MM.1S (cell line): ENCODE data around the gene ARL2BP.

Experiments used
- DNase-seq: peaks from one replicate; pipeline ENCODE4 v3.0.0-alpha.2; 2015
- H2AFZ ChIP-seq: fragments of 300-600 bp; sonication (generic); 2 replicates; pipeline ENCODE4 v1.6.0; 2016; ENCODE audit warnings: antibody characterized with exemption, low read length
- H3F3A ChIP-seq: fragments of 300-600 bp; sonication (generic); 2 replicates; pipeline ENCODE4 v1.6.1; 2016; ENCODE audit warnings: mild to moderate bottlenecking, antibody characterized with exemption, low read length, moderate library complexity, mixed read lengths; ENCODE audit not compliant: insufficient read depth
- H3K27ac ChIP-seq: fragments of 300-600 bp; sonication (generic); 2 replicates; pipeline ENCODE4 v1.5.1; 2016; ENCODE audit warnings: mild to moderate bottlenecking, low read length
- H3K27me3 ChIP-seq: fragments of 300-600 bp; sonication (generic); replicated peaks from 2 replicates; pipeline ENCODE4 v1.6.0; 2016; ENCODE audit warnings: low read length; ENCODE audit not compliant: insufficient read depth
- H3K36me3 ChIP-seq: fragments of 300-600 bp; sonication (generic); replicated peaks from 2 replicates; pipeline ENCODE4 v1.6.1; 2016; ENCODE audit warnings: mild to moderate bottlenecking, low read length, mixed read lengths; ENCODE audit not compliant: insufficient read depth
- H3K4me1 ChIP-seq: fragments of 300-600 bp; sonication (generic); 2 replicates; pipeline ENCODE4 v1.6.1; 2016; ENCODE audit warnings: low read length, mixed read lengths
- H3K4me2 ChIP-seq: fragments of 300-600 bp; sonication (generic); 2 replicates; pipeline ENCODE4 v1.6.0; 2016; ENCODE audit warnings: low read depth, low read length
- H3K4me3 ChIP-seq: fragments of 300-600 bp; sonication (generic); 2 replicates; pipeline ENCODE4 v1.5.1; 2016; ENCODE audit warnings: low read length, mixed read lengths
- H3K79me2 ChIP-seq: fragments of 300-600 bp; sonication (generic); 2 replicates; pipeline ENCODE4 v1.6.1; 2016; ENCODE audit warnings: mixed run types, low read length, mixed read lengths
- H3K9ac ChIP-seq: fragments of 300-600 bp; sonication (generic); 2 replicates; pipeline ENCODE4 v1.6.1; 2016; ENCODE audit warnings: low read length, mixed read lengths
- H3K9me2 ChIP-seq: fragments of 300-600 bp; sonication (generic); replicated peaks from 2 replicates; pipeline ENCODE4 v1.6.1; 2016; ENCODE audit warnings: mild to moderate bottlenecking, low read length, mixed read lengths; ENCODE audit not compliant: insufficient read depth
- H3K9me3 ChIP-seq: fragments of 300-600 bp; sonication (generic); replicated peaks from 2 replicates; pipeline ENCODE4 v1.6.1; 2016; ENCODE audit warnings: mild to moderate bottlenecking, low read length, mixed read lengths; ENCODE audit not compliant: insufficient read depth
- H4K20me1 ChIP-seq: fragments of 300-600 bp; sonication (generic); 2 replicates; pipeline ENCODE4 v1.6.1; 2016; ENCODE audit warnings: mild to moderate bottlenecking, low read length, moderate library complexity, mixed read lengths; ENCODE audit not compliant: insufficient read depth
- EZH2 ChIP-seq: fragments of 300-600 bp; sonication (generic); optimal IDR thresholded peaks from 2 replicates; pipeline ENCODE3; 2017; ENCODE audit warnings: low read depth, mild to moderate bottlenecking, antibody characterized with exemption, low read length, mixed read lengths
- EZH2phosphoT487 ChIP-seq: fragments of 300-600 bp; sonication (generic); IDR thresholded peaks from 2 replicates; pipeline ENCODE4 v1.6.1; 2018; ENCODE audit warnings: antibody characterized with exemption, low read length
- TF ChIP-seq, protein P1 (sequence below): fragments of 300-600 bp; sonication (generic); IDR thresholded peaks from 2 replicates; pipeline ENCODE4 v1.5.1; 2016; ENCODE audit warnings: antibody characterized with exemption, low read length, mixed read lengths

The ARL2BP gene

DNA sequence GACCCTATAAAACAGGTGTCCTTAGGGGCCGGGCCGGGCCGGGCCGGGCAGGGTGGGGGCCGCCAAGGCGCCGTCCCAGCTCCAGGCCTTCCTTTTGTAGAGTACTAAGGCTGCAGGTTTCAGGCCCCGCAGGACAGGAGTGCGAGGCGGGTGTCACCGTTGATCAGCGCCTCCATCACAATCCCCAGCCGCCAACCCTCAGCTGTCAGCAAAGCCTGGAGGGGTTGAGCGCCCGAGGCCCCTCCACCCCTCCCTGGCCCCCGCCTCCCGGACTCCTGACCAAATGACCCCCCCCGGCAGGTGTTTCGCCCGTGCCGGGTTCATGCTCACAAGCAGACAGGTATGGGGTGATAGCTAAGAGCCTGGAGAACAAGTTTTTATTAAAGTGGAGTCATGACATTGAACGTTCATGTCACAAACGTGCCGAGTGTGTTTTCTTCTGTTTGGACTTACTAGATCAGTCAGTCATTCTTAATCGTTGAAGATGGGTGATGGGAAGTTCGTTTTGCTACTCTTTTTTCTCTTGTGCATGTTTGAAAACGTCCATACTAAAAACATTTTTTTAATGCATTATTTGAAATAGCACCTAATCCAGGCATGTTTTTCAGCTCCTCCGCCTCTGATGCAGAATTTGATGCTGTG is 534 bp downstream of the ARL2BP start:
- DNase-seq = peak; percentile 39
- H4K20me1 ChIP-seq = no peaks in the 10 kb centered on the region
- peak overlapping the region; percentile 72 for H3K4me3 ChIP-seq
- H3K27ac ChIP-seq = peak overlapping the region; percentile 85
- 0 out of 2 replicates have a peak, but pooled peaks cover 3% of the 10 kb centered on the region for H3K36me3 ChIP-seq
- no peaks in the 10 kb centered on the region for H3K9me2 ChIP-seq
- H3K79me2 ChIP-seq = peaks cover 8% of the 10 kb centered on the region
- H3K9ac ChIP-seq = peak overlapping the region; percentile 88
- H2AFZ ChIP-seq = peak overlapping the region; percentile 79
- TF ChIP-seq EZH2 (no peak), EZH2phosphoT487 (no peak)
- TF ChIP-seq, protein P1, sequence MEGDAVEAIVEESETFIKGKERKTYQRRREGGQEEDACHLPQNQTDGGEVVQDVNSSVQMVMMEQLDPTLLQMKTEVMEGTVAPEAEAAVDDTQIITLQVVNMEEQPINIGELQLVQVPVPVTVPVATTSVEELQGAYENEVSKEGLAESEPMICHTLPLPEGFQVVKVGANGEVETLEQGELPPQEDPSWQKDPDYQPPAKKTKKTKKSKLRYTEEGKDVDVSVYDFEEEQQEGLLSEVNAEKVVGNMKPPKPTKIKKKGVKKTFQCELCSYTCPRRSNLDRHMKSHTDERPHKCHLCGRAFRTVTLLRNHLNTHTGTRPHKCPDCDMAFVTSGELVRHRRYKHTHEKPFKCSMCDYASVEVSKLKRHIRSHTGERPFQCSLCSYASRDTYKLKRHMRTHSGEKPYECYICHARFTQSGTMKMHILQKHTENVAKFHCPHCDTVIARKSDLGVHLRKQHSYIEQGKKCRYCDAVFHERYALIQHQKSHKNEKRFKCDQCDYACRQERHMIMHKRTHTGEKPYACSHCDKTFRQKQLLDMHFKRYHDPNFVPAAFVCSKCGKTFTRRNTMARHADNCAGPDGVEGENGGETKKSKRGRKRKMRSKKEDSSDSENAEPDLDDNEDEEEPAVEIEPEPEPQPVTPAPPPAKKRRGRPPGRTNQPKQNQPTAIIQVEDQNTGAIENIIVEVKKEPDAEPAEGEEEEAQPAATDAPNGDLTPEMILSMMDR = no peak
- no peaks in the 10 kb centered on the region for H3K9me3 ChIP-seq
- peaks cover 7% of the 10 kb centered on the region for H3K4me1 ChIP-seq
- H3K4me2 ChIP-seq = peak overlapping the region; percentile 76
- no peaks in the 10 kb centered on the region for H3K27me3 ChIP-seq
- peaks cover 16% of the 10 kb centered on the region for H3F3A ChIP-seq

DNA sequence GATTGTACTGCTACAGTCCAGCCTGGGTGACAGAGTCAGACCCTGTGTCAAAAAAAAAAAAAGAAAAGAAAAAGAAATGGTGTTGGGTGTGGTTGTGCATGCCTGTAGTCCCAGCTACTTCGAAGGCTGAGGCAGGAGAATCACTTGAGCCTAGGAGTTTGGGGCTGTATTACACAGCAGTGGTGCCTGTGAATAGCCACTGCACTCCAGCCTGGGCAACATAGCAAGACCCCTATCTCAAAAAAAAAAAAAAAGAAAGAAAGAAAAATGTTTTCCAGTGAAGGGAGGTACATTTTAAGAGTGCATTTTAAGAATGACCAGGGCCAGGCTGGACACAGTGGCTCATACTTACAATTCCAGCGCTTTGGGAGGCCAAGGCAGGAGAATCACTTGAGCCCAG is 6.3 kb downstream of the ARL2BP start:
- no peak overlapping the region for H3K4me3 ChIP-seq
- H3K27ac ChIP-seq = no peak overlapping the region
- H3K9me3 ChIP-seq = no peaks in the 10 kb centered on the region
- H3K4me2 ChIP-seq = no peak overlapping the region
- no peaks in the 10 kb centered on the region for H3K4me1 ChIP-seq
- H3K36me3 ChIP-seq = 0 out of 2 replicates have a peak, but pooled peaks cover 3% of the 10 kb centered on the region
- H2AFZ ChIP-seq = no peak overlapping the region
- no peaks in the 10 kb centered on the region for H4K20me1 ChIP-seq
- no peak overlapping the region for H3K9ac ChIP-seq
- no peaks in the 10 kb centered on the region for H3K27me3 ChIP-seq
- no peaks in the 10 kb centered on the region for H3K9me2 ChIP-seq
- DNase-seq = no peak
- TF ChIP-seq EZH2phosphoT487 = no peak
- no peaks in the 10 kb centered on the region for H3F3A ChIP-seq
- H3K79me2 ChIP-seq = no peaks in the 10 kb centered on the region

DNA sequence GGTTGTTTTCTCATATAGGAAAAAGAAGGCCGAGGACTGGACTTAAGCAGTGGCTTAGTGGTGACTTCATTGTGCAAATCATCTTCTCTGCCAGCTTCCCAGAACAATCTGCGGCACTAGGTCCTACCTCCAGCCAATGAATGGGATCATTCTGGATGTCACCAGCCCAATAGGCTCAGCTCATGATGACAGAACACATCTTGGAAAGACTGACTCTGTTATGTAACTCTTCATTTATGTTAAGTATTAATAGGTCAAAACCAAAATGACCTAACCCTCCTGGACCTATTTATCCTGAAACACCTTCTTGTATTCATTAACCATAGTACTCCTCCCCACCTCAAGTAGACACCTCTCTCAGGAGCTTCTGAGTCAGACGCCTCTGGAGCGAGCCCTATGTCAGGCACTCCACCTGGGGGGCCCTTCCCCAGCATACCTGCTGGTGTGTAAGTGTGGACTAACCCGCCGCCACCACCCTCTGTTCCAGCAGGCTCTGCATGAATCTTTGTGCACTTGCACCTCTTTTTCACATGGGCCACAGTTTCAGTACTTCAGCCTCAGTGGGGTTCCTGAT is 7.2 kb downstream of the ARL2BP start:
- Histone ChIP-seq H3K79me2 (no peaks in the 10 kb centered on the region), H3K27me3 (no peaks in the 10 kb centered on the region), H3K4me1 (no peaks in the 10 kb centered on the region), H3K9me3 (no peaks in the 10 kb centered on the region), H3K4me2 (no peak overlapping the region), H4K20me1 (no peaks in the 10 kb centered on the region), H3K9me2 (no peaks in the 10 kb centered on the region), H3K27ac (no peak overlapping the region), H3K4me3 (no peak overlapping the region), H3K36me3 (0 out of 2 replicates have a peak, but pooled peaks cover 3% of the 10 kb centered on the region), H2AFZ (no peak overlapping the region), H3F3A (no peaks in the 10 kb centered on the region), H3K9ac (no peak overlapping the region)
- DNase-seq = no peak
- TF ChIP-seq, protein P1 = no peak
- no peak for TF ChIP-seq EZH2

DNA sequence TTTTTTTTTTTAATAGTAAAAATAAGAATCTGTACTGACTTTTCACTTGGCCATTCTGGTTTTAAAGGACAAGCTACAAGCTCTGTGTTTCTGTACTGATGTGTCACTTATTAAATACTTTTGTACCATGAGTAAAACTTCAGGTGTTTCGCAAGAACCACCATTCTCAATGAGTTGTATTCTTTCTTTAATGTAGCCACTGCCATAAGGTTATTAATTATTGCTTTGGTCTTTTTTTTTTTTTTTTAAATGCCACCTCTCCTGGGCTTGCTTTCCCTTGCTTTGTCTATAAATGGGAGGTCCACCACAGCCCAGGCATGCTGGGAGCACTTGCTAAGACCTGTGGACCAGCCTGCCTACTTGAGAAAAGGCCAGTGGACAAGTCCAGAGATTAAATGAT is 8.4 kb downstream of the ARL2BP start:
- H3K27ac ChIP-seq = no peak overlapping the region
- H3K4me2 ChIP-seq = no peak overlapping the region
- no peaks in the 10 kb centered on the region for H3K79me2 ChIP-seq
- no peak overlapping the region for H3K9ac ChIP-seq
- TF ChIP-seq, protein P1 = no peak
- TF ChIP-seq EZH2 (no peak), EZH2phosphoT487 (no peak)
- H3K36me3 ChIP-seq = 0 out of 2 replicates have a peak, but pooled peaks cover 3% of the 10 kb centered on the region
- H3K4me3 ChIP-seq = no peak overlapping the region
- no peak overlapping the region for H2AFZ ChIP-seq
- H3K9me2 ChIP-seq = no peaks in the 10 kb centered on the region
- H3F3A ChIP-seq = no peaks in the 10 kb centered on the region
- H3K4me1 ChIP-seq = no peaks in the 10 kb centered on the region
- H3K27me3 ChIP-seq = no peaks in the 10 kb centered on the region
- H3K9me3 ChIP-seq = no peaks in the 10 kb centered on the region
- no peaks in the 10 kb centered on the region for H4K20me1 ChIP-seq
- DNase-seq = no peak
